ENCODE data around the gene KLHL26. TPM values are rescaled to one million over a fixed set of nuclear protein-coding genes. Genes with fewer than 3 reads are reported as not detected.

KLHL26 gene
- total and polyA plus RNA-seq, 9 donors, result 1.6 to 24.0 (median 10.6) TPM

DNA sequence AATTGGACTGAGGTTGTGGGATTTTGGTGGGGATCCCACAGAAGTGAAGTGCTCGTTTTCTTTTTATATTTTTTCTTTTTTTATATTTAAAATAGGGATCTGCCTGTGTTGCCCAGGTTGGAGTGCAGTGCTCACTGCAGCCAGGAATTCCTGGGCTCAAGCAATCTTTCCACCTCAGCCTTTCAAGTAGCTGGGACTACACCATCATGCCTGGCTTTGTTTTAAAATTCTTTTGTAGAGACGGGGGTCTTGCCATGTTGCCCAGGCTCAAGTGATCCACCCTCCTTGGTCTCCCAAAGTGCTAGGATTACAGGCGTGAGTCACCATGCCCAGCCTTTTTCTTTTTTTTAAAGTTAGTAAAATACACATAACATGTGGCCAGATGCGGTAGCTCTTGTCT, 67.2 kb downstream of the KLHL26 start:
- WGBS, 3 donors, result 82 to 85% (median 84%) methylated on average over 4 of the region's 4 CpGs
- Histone ChIP-seq H3K4me3 (no peak overlapping the region), H3K4me1 (ENCODE audit: insufficient read depth) (peaks cover 7% of the 10 kb centered on the region), H3K9me3 (no peaks in the 10 kb centered on the region), H3K27ac (no peak overlapping the region), H3K36me3 (no peaks in the 10 kb centered on the region), H3K27me3 (no peaks in the 10 kb centered on the region)
- no peak for DNase-seq
- intact Hi-C loops (cut with DNase I), result no loop called here
- TF ChIP-seq, protein P1, sequence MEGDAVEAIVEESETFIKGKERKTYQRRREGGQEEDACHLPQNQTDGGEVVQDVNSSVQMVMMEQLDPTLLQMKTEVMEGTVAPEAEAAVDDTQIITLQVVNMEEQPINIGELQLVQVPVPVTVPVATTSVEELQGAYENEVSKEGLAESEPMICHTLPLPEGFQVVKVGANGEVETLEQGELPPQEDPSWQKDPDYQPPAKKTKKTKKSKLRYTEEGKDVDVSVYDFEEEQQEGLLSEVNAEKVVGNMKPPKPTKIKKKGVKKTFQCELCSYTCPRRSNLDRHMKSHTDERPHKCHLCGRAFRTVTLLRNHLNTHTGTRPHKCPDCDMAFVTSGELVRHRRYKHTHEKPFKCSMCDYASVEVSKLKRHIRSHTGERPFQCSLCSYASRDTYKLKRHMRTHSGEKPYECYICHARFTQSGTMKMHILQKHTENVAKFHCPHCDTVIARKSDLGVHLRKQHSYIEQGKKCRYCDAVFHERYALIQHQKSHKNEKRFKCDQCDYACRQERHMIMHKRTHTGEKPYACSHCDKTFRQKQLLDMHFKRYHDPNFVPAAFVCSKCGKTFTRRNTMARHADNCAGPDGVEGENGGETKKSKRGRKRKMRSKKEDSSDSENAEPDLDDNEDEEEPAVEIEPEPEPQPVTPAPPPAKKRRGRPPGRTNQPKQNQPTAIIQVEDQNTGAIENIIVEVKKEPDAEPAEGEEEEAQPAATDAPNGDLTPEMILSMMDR (IDR thresholded peaks at IDR 0.05), result no peak
- TF ChIP-seq POLR2A (IDR thresholded peaks at IDR 0.05), result no peak
- no peak for TF ChIP-seq EP300 (IDR thresholded peaks at IDR 0.05)

DNA sequence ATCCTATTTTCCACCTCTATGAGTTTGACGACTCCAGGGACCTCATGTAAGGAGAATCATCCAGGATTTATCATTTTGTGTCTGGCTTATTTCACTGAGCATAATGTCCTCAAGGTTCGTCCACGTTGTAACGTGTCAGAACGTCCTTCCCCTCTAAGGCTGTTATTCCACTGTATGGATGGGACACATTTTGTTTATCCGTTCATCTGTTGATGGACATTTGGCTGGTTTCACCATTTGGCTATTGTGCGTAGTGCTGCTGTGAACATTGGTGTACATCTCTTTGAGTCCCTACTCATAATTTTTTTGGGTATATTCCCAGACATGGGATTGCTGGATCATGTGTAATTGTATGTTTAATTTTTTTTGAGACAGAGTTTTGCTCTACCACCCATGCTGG, 68.1 kb downstream of the KLHL26 start:
- Histone ChIP-seq H3K9me3 (no peaks in the 10 kb centered on the region), H3K4me3 (no peak overlapping the region), H3K27ac (no peak overlapping the region), H3K4me1 (ENCODE audit: insufficient read depth) (peaks cover 3% of the 10 kb centered on the region), H3K36me3 (no peaks in the 10 kb centered on the region), H3K27me3 (no peaks in the 10 kb centered on the region)
- intact Hi-C loops (cut with DNase I), result no loop called here
- 81 to 88% (median 87%) methylated on average over 7 of the region's 7 CpGs for WGBS, 3 donors
- no peak for DNase-seq
- TF ChIP-seq, protein P1 (IDR thresholded peaks at IDR 0.05), result no peak

DNA sequence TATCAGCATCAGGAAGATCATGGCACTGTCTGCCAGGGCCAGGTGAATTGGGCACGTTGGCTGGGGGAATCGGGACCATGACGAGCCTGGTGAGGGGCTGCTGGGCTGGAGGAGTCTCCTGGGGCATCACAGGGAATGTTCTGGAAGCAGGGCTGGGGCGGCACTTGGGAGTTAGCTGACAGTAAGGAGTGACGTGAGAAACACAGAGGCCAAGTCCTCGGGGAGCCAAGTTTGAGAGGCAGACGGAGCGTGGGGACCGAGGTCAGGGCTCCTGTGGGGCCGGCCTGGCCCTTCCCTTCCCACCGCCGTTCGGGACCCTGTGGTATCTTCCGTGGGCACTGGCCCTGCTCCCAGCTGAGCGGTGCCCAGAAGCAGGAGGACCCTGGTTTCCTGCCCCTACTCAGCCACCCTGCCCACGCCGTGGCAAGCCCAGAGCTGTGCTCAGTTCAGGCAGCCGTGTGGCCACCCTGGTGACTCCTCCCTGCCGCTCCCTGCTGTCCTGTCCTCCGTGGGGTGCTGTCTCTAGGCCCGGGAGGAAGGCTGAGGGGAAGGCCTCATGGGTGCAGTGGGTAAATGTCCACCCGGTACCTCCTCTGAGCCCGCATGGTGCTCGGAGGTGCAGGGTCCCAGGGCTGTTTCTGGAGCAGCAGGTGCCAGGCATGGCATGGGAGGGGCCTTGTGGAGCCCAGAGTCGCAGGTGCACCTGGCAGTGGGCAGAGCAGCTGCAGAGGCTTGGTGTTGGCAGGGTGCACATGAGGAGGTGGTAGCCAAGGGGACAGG, 71.8 kb downstream of the KLHL26 start:
- Histone ChIP-seq H3K4me3 (no peak overlapping the region), H3K27me3 (no peaks in the 10 kb centered on the region), H3K9me3 (no peaks in the 10 kb centered on the region), H3K27ac (no peak overlapping the region), H3K36me3 (no peaks in the 10 kb centered on the region), H3K4me1 (ENCODE audit: insufficient read depth) (peaks cover 9% of the 10 kb centered on the region)
- WGBS, 3 donors, result 84 to 87% (median 85%) methylated on average over 25 of the region's 25 CpGs
- intact Hi-C loops (cut with DNase I), result no loop called here
- TF ChIP-seq, protein P1 (IDR thresholded peaks at IDR 0.05), result no peak
- TF ChIP-seq EP300 (IDR thresholded peaks at IDR 0.05), result no peak
- no peak for TF ChIP-seq POLR2A (IDR thresholded peaks at IDR 0.05)
- DNase-seq, result no peak

DNA sequence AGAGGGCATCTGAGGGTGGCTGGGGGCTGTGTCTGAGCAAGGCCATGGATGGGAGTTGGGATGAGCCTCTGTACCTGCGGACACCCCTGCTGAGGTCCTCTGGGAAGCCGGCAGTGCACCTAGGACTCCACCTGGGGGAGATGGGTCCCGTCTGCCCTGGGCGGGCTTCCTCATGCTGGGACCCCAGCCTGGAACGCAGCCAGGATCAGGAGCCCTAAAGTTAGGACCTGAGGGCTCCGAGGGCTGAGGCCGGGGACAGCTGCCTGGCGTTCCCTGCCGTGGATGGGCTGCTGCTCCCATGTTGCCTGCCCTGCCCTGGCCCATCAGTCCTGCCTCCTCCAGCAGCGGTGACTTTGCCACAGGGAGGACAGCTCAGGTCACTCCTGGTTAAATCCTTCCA, 72.7 kb downstream of the KLHL26 start:
- Histone ChIP-seq H3K27me3 (no peaks in the 10 kb centered on the region), H3K36me3 (no peaks in the 10 kb centered on the region), H3K4me3 (no peak overlapping the region), H3K4me1 (ENCODE audit: insufficient read depth) (peaks cover 9% of the 10 kb centered on the region), H3K27ac (no peak overlapping the region), H3K9me3 (no peaks in the 10 kb centered on the region)
- DNase-seq, result no peak
- intact Hi-C loops (cut with DNase I), result no loop called here
- 94 to 97% (median 95%) methylated on average over 5 to 10 of the region's 10 CpGs for WGBS, 3 donors
- TF ChIP-seq EP300 (IDR thresholded peaks at IDR 0.05), result no peak
- TF ChIP-seq POLR2A (IDR thresholded peaks at IDR 0.05), result no peak
- TF ChIP-seq, protein P1 (IDR thresholded peaks at IDR 0.05), result no peak
